ENCODE results near the gene GAREM1.
"Not testable (repeated sequence)": the region's sequence is repeated elsewhere in the genome, so short reads cannot be mapped to it uniquely, and the experiment has no call there.

The GAREM1 gene

DNA sequence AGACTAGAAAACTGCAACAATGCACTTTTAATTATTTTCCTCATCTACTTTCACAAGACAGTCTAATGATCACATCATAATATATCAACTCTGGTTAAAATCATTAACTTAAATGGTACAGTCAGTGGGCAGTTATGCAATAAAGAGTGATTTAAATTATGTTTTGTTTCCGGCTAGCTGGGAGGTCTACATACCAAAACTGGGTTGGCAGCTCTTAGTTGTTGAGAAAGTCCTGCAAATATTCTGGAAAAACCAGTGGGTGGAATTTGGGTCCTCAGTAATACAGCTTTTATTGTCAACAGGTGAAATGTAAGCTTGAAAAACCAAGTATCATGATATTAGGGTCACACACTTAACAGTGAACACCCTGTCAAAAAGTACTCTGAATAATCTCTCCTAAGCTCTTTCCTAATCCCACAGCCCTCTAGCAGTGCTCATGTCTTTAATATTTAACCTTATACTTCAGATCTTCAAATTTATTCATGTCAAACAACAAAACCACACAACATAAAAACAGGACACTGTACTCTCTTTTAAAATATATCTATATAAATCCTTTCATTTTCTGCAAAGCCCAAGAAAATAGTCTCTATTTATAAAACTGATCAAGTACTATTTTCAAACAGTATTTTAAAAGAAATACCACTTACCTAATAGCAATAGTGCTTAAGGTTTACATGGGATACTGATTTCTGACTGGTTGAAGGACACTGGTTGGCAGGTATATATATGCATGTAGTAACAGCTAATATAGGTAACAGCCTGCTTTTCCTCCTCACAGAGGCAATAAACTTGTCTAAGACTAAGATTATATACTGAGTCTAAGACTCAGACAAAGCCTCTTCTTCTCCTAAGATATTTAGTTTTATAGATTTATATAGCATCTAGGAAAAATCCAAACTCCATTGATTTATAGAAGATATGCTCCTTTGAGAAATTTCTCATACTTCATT is 103.8 kb downstream of the GAREM1 start:
- no peak for DNase-seq

GRCh38 chr18:32362484-32362883 is 108.2 kb downstream of the GAREM1 start:
- DNase-seq, result no peak

DNA sequence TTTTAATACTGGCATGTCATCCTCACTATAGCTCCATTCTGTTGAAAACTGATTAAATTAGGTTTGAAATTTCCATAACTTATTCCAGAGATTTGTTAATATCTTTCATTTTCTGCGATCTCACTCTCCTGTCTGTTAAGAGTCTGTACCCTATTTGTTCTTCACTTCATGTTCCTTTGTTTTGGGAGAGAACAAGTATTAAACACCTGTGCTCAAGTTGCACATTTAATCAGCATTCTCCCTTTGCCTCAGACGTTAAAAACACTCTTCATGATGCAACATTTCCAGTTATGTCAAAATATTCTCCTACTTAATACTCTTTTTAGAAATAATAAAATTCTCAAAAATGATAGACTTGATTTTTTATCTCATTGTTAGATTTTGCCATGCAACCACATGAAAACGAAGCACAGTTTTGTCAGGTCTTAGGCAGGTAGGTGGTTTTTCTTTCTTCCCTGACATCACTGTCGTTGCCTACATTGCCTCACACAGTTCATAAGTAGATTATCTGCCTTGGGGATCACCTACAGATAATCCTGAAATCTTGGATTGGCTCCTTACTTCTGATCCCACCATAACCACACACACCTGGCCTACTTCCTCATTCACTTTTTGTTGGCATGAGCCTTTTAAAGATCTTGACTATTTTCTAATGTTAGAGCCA is 109.9 kb downstream of the GAREM1 start:
- DNase-seq, result no peak

GRCh38 chr18:32358529-32358928 is 112.2 kb downstream of the GAREM1 start:
- no peak for DNase-seq

DNA sequence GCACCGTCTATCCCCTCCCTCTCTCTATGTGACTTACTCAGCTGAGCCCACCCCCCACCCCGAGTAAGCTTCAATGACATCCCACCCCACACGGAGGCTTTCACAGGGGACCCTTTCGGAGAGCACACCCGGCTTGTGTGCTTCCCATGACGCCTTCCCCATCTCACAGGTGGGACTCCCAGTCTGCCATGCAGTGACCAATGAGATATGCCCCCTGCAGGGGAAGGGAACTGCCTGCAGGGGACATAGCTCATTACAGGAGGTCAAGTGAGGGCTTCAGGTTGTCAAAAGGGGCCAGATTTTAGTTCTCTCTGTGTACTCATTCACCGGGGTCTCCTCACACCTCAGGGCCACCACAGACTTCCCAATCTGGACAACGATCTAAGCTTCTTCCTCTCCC is 112.6 kb downstream of the GAREM1 start:
- DNase-seq, result no peak

DNA sequence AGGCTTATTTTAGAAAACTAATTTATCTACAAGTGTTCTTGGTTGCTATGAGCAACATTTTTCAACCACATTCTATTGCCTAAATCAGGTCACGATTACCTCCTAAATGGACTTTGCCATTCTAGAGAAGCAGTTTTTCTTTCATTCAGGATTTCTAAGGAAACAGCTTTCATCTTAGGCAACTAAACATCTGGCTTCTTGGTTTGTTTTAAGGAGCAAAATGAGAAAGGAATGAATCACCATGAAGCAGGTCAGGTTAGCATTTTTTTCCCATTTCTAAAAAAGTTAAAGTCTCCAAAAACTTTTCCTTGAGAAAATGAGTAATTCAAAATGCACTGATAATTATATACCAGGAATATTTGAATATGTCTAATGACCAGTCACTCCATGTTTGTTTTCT is 114.8 kb downstream of the GAREM1 start:
- DNase-seq, result no peak

DNA sequence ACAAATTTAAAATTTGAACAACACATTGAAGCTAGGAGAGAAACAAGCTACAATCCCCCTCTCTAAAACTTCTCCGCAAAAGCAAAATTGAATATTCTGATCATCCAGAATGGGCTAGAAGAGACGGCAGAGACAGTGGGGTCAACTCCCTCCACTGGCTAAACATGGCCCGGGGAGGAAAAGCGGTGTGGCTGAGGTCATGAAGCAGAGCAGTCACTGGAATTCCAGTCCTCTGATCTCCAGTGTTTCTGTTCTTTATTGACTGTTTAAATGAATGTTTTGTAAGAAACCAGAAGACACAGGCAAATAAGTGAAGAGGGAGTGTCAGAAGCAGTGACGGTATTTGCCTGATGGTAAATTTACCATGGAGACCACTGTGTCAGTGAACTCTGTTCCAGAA is 116.2 kb downstream of the GAREM1 start:
- DNase-seq, result no peak

GRCh38 chr18:32353257-32353656 is 117.4 kb downstream of the GAREM1 start:
- DNase-seq, result no peak

- no peak for DNase-seq
These were observed 119.7 kb downstream of the GAREM1 start for GRCh38 chr18:32351032-32351431.

DNA sequence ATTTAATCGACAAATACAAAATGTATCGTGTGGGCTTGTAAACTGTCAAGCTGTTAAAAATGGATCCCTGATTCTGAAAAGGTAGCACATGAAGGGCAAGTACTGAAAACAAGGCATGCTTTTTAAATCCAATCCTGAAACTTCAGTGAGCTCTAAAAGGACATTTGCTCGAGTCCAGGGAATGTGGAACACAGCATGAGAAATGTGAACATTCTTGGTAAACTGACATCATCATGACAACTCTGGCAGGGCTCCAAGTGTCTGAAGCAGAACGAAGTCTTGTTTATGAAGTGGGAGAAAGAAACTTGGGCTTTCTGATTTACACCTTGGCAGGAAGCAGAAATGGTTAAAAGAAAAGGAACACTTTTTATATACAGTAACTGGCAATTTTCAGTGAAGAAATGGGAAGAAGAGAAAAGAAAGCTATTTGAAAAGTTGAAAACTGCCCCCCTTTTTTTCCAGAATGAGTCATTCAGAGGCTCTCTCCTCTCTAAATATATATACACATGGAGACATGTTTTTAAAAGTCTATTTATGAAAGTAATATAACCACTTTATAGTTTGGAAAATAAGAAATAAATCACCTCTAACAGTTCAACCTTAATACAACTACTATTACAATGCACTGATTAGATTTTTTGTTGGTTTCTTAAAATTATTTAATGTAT is 120.8 kb downstream of the GAREM1 start:
- no peak for DNase-seq

DNA sequence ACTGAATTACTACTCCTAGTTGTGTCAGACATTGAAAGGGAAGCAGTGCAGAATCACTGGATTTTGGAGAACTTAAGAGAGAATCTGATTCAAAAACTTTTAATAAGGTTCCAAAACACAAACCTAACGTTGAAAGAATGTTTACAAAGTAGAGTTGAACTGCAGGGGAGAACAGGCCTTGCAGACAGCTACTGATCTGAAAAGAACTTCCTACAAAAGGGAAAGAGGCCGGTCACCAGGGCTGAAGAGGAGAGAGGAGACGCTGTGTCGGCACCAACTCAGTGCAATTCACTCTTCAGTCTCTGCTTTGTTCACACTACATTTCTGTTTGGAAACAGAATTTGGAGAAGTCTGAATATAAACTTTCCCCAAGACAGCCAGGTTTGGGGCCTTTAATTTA is 124.0 kb downstream of the GAREM1 start:
- DNase-seq, result no peak

DNA sequence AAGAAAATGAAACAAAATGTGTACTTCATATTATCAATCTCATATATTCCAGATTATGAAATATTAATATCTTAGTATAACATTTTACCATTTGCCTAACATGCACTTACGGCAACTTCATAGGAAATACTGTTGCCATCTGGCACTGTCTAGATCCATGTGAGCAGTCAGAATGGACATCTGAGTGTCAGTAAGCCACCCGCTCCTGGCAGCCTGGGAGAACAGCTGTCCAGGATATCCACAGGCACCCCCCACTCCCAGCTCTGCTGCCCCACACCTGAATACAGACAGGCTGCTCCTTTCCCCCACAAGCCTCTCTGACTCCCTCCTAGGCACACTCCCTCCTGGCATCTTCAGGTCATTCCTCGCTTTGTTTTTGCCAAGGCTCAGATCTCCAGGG is 127.0 kb downstream of the GAREM1 start:
- no peak for DNase-seq

DNA sequence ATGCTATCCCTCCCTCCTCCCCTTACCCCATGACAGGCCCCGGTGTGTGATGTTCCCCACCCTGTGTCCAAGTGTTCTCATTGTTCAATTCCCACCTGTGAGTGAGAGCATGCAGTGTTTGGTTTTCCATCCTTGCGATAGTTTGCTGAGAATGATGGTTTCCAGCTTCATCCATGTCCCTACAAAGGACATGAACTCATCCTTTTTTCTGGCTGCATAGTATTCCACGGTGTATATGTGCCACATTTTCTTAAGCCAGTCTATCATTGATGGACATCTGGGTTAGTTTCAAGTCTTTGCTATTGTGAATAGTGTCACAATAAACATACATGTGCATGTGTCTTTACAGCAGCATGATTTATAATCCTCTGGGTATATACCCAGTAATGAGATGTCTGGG is 129.6 kb downstream of the GAREM1 start:
- DNase-seq, result not testable (repeated sequence)

DNA sequence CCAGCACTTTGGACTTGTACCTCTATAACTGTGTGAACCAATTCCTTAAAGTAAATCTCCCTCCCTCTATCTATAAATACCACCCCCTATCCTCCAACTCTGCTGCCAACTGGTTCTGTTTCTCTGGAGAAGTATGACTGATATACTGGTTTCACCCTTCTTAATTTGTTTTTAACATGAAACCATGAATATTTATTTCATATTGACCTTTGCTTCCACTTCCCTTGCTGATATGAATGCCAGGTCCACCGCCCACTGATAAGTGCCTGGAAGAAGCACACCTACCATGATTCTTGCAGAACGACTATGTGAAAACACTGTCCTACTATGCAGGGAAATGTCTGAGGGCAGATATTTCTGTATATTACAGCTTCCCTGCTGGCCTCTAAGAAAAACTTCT is 131.6 kb downstream of the GAREM1 start:
- no peak for DNase-seq

- DNase-seq, result no peak
These were observed 132.9 kb downstream of the GAREM1 start for GRCh38 chr18:32337821-32338220.

DNA sequence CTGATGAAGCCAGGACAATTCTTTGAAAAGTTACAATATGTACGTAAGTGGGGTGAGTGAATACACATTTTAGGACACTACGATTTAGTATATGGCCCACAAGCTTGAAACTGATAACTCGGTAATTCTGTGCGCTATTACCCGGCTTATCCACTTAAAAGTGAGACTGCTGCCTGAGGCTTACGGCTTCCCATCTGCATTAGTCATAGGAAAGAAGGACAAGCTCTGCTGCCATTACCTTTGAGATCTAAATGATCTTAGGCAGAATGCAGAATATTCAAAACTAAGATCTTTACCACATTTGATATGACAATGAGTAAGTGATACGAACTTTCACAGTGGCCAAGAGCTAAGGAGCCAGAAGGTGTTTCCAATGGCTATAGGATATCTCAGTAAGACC is 133.3 kb downstream of the GAREM1 start:
- DNase-seq, result no peak

DNA sequence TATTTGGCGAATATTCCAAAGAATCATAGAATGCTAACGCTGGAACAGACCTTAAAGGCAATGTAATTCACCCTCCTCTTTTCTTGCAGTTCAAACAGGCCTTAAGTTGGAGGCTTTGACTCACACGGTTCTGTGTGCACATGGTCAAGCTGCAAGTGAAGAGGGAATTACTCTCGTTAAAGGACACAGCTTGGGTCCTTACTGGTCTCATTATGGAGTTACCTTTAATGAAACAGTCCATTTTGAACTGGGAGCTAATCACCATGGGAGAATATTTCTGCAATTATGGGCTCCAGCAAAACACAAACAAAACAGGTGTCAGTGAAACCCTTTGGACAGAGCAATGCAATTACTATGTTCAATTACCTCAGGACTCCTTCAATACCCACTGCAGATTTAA is 135.5 kb downstream of the GAREM1 start:
- no peak for DNase-seq

DNA sequence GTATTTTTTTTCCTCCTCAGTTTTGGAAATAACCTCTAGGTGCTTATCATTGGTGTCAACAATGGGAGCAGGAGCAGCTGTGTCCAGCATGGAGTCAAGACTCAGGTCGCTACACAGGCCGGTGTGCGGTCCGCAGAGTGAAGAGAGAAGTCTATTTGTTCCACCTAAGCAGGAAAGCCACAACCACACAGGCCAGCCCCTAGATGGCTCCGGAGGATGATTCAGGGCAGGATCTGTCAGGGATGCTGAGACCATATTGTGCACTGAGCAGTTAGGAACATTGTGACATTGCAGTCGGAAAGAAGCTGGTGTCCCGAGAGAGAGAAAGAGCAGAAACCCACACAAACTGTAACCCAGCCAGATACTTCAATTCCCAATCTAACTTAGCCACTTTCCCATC is 136.9 kb downstream of the GAREM1 start:
- DNase-seq, result no peak

DNA sequence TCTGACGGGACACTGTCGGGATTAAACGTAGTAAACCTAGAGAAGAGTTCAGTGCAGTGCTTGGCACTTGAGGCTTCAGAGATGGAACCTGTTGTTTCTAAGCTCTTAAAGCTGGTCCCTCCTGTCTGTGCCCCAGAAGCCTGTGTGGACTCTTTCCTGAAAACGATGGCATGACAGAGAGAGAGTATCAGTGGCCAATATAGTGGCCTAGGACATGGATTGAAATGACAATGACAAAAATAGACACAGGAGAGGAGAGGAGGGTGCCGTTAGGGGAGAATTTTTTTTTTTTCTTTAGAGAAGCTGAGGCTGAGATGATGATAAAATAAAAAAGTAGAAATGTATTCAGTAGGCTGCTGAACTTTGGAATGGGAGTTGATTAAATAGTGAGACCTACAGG is 138.0 kb downstream of the GAREM1 start:
- no peak for DNase-seq

GRCh38 chr18:32328974-32329373 is 141.7 kb downstream of the GAREM1 start:
- DNase-seq, result no peak

DNA sequence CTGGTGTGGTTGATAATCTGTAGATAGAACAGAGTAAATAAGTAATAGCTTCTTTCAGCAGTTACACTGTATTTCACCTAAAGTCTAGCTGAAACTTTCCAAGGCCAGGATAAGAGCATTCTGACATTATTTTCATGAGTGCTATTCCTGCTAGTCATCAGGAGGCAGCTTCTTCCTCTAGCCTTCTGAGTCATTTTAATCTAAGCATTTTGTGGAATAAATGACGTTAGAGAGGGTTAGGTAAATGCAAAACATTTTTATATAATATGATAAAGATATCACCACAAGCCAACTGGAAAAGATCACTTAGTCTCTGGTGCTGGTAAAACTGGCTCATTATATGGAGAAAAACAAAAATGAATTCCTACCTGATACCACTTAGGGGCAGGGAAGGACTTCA is 142.3 kb downstream of the GAREM1 start:
- no peak for DNase-seq

GRCh38 chr18:32326450-32327308 is 144.0 kb downstream of the GAREM1 start:
- no peak for DNase-seq

DNA sequence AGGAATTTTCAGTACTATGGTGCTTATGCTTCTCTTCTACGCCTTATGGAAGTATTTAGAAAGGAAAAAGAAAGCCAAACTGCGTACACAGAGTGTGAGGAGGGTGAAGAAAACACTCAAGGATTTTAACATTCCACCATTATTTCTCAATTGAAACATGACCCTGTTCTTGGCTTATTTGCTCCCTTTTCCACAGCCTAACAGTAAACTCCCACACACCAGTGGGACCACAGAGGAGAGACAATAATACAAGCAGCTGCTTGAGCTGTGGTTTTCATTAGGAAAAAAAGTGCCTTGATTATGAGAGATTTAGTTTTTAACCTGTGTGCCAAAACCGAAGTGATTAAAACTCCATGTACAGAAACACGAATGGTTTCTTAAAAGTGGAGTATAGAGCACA is 146.5 kb downstream of the GAREM1 start:
- no peak for DNase-seq

All from NCI-H2029 treated with DMSO at 0.1 percent for 48 hours (cell line).